Loucy (cell line): ENCODE data around the gene COL5A1.

ENCODE experiments used
- H2AFZ ChIP-seq: fragments of 200-600 bp; sonication (generic); 2 replicates; pipeline ENCODE4 v1.6.0; 2016; ENCODE audit warnings: antibody characterized with exemption, mild to moderate bottlenecking, low read length, moderate library complexity
- H3F3A ChIP-seq: fragments of 200-600 bp; 2 replicates; pipeline ENCODE4 v1.6.0; 2016; ENCODE audit warnings: antibody characterized with exemption, low read depth, mild to moderate bottlenecking
- H3K27me3 ChIP-seq: fragments of 200-600 bp; sonication (generic); 2 replicates; pipeline ENCODE4 v1.6.1; 2014; ENCODE audit warnings: low read length, mild to moderate bottlenecking; ENCODE audit not compliant: insufficient read depth, poor library complexity, severe bottlenecking
- H3K36me3 ChIP-seq: fragments of 200-600 bp; sonication (generic); 2 replicates; pipeline ENCODE4 v1.6.1; 2016; ENCODE audit warnings: low read length; ENCODE audit not compliant: insufficient read depth
- H3K4me1 ChIP-seq: fragments of 200-600 bp; sonication (generic); 2 replicates; pipeline ENCODE4 v1.5.1; 2014; ENCODE audit warnings: low read length, mild to moderate bottlenecking; ENCODE audit not compliant: insufficient read depth, poor library complexity, severe bottlenecking
- H3K4me2 ChIP-seq: fragments of 200-600 bp; sonication (generic); 2 replicates; pipeline ENCODE4 v1.6.0; 2014; ENCODE audit warnings: antibody characterized with exemption, low read length, low read depth, mild to moderate bottlenecking; ENCODE audit not compliant: poor library complexity, severe bottlenecking
- H3K4me3 ChIP-seq: fragments of 200-600 bp; sonication (generic); 2 replicates; pipeline ENCODE4 v1.5.1; 2014; ENCODE audit warnings: low read length, mild to moderate bottlenecking, mixed read lengths; ENCODE audit not compliant: poor library complexity, severe bottlenecking
- H3K79me2 ChIP-seq: fragments of 200-600 bp; sonication (generic); 2 replicates; pipeline ENCODE4 v1.6.1; 2014; ENCODE audit warnings: low read length; ENCODE audit not compliant: insufficient read depth
- H3K9ac ChIP-seq: fragments of 200-600 bp; sonication (generic); 2 replicates; pipeline ENCODE4 v1.6.0; 2014; ENCODE audit warnings: mild to moderate bottlenecking, low read depth, low read length, moderate library complexity; ENCODE audit not compliant: poor library complexity, severe bottlenecking
- H3K9me2 ChIP-seq: fragments of 200-600 bp; sonication (generic); replicated peaks from 2 replicates; pipeline ENCODE4 v1.6.1; 2016; ENCODE audit warnings: low read depth, low read length, mixed read lengths
- H3K9me3 ChIP-seq: fragments of 200-600 bp; sonication (generic); 2 replicates; pipeline ENCODE4 v1.6.1; 2014; ENCODE audit warnings: mild to moderate bottlenecking, antibody characterized with exemption, low read length, low read depth; ENCODE audit not compliant: insufficient read depth
- H4K20me1 ChIP-seq: fragments of 200-600 bp; sonication (generic); 2 replicates; pipeline ENCODE4 v1.6.0; 2014; ENCODE audit warnings: antibody characterized with exemption, low read length, mild to moderate bottlenecking; ENCODE audit not compliant: insufficient read depth, poor library complexity, severe bottlenecking
- CTCF ChIP-seq: fragments of 200-600 bp; sonication (generic); conservative IDR thresholded peaks from 2 replicates; pipeline ENCODE4 v1.5.1; 2014; ENCODE audit warnings: mild to moderate bottlenecking, antibody characterized with exemption, low read length
- EZH2phosphoT487 ChIP-seq: fragments of 200-600 bp; IDR thresholded peaks from 2 replicates; pipeline ENCODE4 v1.6.1; 2018; ENCODE audit warnings: antibody characterized with exemption, mild to moderate bottlenecking, moderate library complexity, borderline replicate concordance

COL5A1 gene

GRCh38 chr9:134884492-134884891, 242.9 kb downstream of the COL5A1 start:
- no peaks in the 10 kb centered on the region for H3K36me3 ChIP-seq
- TF ChIP-seq CTCF, result no peak
- no peak for TF ChIP-seq EZH2phosphoT487
- no peak overlapping the region for H3K4me3 ChIP-seq
- H3K9me3 ChIP-seq, result no peaks in the 10 kb centered on the region; the same call in 1 of the 2 replicates
- H3K9ac ChIP-seq, result no peak overlapping the region
- no peaks in the 10 kb centered on the region for H3K9me2 ChIP-seq
- no peaks in the 10 kb centered on the region for H3K79me2 ChIP-seq
- H3F3A ChIP-seq, result no peaks in the 10 kb centered on the region
- no peak overlapping the region for H2AFZ ChIP-seq
- H4K20me1 ChIP-seq, result no peaks in the 10 kb centered on the region
- no peak overlapping the region for H3K4me2 ChIP-seq
- H3K4me1 ChIP-seq, result no peaks in the 10 kb centered on the region
- H3K27me3 ChIP-seq, result no peaks in the 10 kb centered on the region

GRCh38 chr9:134885001-134885678, 243.5 kb downstream of the COL5A1 start:
- Histone ChIP-seq H3K79me2 (no peaks in the 10 kb centered on the region), H3K27me3 (no peaks in the 10 kb centered on the region)
- TF ChIP-seq CTCF (no peak), EZH2phosphoT487 (no peak)

GRCh38 chr9:134885679-134886412, 244.2 kb downstream of the COL5A1 start:
- Histone ChIP-seq H3K79me2 (no peaks in the 10 kb centered on the region), H3K4me3 (no peak overlapping the region), H2AFZ (no peak overlapping the region), H3K4me1 (no peaks in the 10 kb centered on the region), H3K36me3 (no peaks in the 10 kb centered on the region), H3F3A (no peaks in the 10 kb centered on the region), H3K9ac (no peak overlapping the region), H3K4me2 (no peak overlapping the region), H3K9me2 (no peaks in the 10 kb centered on the region), H3K9me3 (no peaks in the 10 kb centered on the region; the same call in 1 of the 2 replicates), H4K20me1 (no peaks in the 10 kb centered on the region), H3K27me3 (no peaks in the 10 kb centered on the region)
- TF ChIP-seq EZH2phosphoT487 (no peak), CTCF (no peak)

More at GRCh38 chr9:134885001-134885678, 243.5 kb downstream of the COL5A1 start:
- Histone ChIP-seq H3K36me3 (no peaks in the 10 kb centered on the region), H3K4me2 (no peak overlapping the region), H3F3A (no peaks in the 10 kb centered on the region), H3K9ac (no peak overlapping the region), H3K9me2 (no peaks in the 10 kb centered on the region), H3K4me3 (no peak overlapping the region), H4K20me1 (no peaks in the 10 kb centered on the region), H3K9me3 (no peaks in the 10 kb centered on the region; the same call in 1 of the 2 replicates), H2AFZ (no peak overlapping the region), H3K4me1 (no peaks in the 10 kb centered on the region)
